K562 (cell line): ENCODE measurements around the gene RNU6-7. TPM values are rescaled to one million over a fixed set of nuclear protein-coding genes. Genes with fewer than 3 reads are reported as not detected.

Source experiments
- RBFOX2 ChIP-seq: fragments of 200-400 bp; formaldehyde crosslinking; IDR thresholded peaks from 2 replicates; pipeline ENCODE4 v1.6.1; 2017; ENCODE audit warnings: low read depth, mild to moderate bottlenecking, low read length, moderate library complexity
- polyA plus RNA-seq, 8 experiments: library from polyadenylated mRNA; depleted of rRNA in 4 of 8; stranded (reverse) in 5 of 8; unstranded in 3 of 8; fragments of >200 nt; fragmentation: Nextera tagmentation in 2 of 8; fragmentation: Illumina TruSeq in 1 of 8; extraction: Ambion mirVana in 2 of 8; extraction: Trizol in 1 of 8; gene quantifications; 2 replicates each; pipeline versions ENCODE4 v1.2.1 to v1.2.3, GENCODE V29; 2011 to 2014; ENCODE audit warnings: inconsistent platforms in 1 of 8, missing spikeins in 1 of 8
- total RNA-seq, 7 experiments: library from RNA; depleted of rRNA in 6 of 7; stranded (reverse); fragments of >200 nt in 6 of 7; fragmentation: Illumina TruSeq in 2 of 7; extraction: Trizol in 2 of 7; gene quantifications; 2 replicates each; pipeline versions ENCODE4 v1.2.1 to v1.2.3, GENCODE V29; 2011 to 2021; ENCODE audit warnings: low replicate concordance in 1 of 7
- TF ChIP-seq, protein P1 (sequence below), 2 experiments: fragments of 450-650 bp; formaldehyde crosslinking in 1 of 2; IDR thresholded peaks; 2 replicates each; pipeline versions ENCODE4 v1.4.0 to v1.6.1; 2014 to 2020; ENCODE audit warnings: mild to moderate bottlenecking in 2 of 2, borderline replicate concordance in 1 of 2, low read depth in 1 of 2

RNU6-7 gene
- total and polyA plus RNA-seq, 9 of the 15 experiments (the other 6 are each of a cell fraction or from before 2014, with no cell fraction given) = not detected

GRCh38 chr14:32250681-32251080 lies 48.8 kb downstream of the RNU6-7 start (continued):
- TF ChIP-seq RBFOX2 = no peak
- TF ChIP-seq, protein P1, sequence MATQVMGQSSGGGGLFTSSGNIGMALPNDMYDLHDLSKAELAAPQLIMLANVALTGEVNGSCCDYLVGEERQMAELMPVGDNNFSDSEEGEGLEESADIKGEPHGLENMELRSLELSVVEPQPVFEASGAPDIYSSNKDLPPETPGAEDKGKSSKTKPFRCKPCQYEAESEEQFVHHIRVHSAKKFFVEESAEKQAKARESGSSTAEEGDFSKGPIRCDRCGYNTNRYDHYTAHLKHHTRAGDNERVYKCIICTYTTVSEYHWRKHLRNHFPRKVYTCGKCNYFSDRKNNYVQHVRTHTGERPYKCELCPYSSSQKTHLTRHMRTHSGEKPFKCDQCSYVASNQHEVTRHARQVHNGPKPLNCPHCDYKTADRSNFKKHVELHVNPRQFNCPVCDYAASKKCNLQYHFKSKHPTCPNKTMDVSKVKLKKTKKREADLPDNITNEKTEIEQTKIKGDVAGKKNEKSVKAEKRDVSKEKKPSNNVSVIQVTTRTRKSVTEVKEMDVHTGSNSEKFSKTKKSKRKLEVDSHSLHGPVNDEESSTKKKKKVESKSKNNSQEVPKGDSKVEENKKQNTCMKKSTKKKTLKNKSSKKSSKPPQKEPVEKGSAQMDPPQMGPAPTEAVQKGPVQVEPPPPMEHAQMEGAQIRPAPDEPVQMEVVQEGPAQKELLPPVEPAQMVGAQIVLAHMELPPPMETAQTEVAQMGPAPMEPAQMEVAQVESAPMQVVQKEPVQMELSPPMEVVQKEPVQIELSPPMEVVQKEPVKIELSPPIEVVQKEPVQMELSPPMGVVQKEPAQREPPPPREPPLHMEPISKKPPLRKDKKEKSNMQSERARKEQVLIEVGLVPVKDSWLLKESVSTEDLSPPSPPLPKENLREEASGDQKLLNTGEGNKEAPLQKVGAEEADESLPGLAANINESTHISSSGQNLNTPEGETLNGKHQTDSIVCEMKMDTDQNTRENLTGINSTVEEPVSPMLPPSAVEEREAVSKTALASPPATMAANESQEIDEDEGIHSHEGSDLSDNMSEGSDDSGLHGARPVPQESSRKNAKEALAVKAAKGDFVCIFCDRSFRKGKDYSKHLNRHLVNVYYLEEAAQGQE (IDR thresholded peaks at IDR 0.05; ENCODE audit: borderline replicate concordance) = no peak
- TF ChIP-seq, protein P1 (CRISPR knock-in tag; IDR thresholded peaks at IDR 0.05; ENCODE audit: low read depth) = no peak
